Activated T-helper 1 cell treated with anti-CD3 and anti-CD28 coated beads, Interleukin-2, amount 50 U/mL, for 16 hours (primary cell): ENCODE data around the gene SS18L1.
"Not testable (repeated sequence)": the region's sequence is repeated elsewhere in the genome, so short reads cannot be mapped to it uniquely, and the experiment has no call there.

Source experiments
- DNase-seq, 2 donors: peaks; one replicate each; pipeline ENCODE4 v3.0.0-alpha.2; 2020; ENCODE audit warnings: low read depth in 1 of 2, low spot score in 1 of 2

SS18L1 gene

GRCh38 chr20:62143081-62143956, at the start of gene SS18L1, which contains the start of gene PSMA7:
SS18L1 (plus strand) TSS chr20:62143769; CDS start chr20:62143821, 52 bp downstream.
PSMA7 (minus strand) TSS chr20:62143394; CDS start chr20:62143303, 91 bp downstream.
- DNase-seq = peak; percentile 67 to 82

- DNase-seq = no peak
These were observed 46.9 kb upstream of the SS18L1 start for GRCh38 chr20:62096421-62097380.

GRCh38 chr20:62097881-62098407, 45.6 kb upstream of the SS18L1 start:
- DNase-seq = no peak

- DNase-seq = no peak
These were observed 42.5 kb upstream of the SS18L1 start for GRCh38 chr20:62101078-62101477.

- DNase-seq = no peak
These were observed 39.9 kb upstream of the SS18L1 start for GRCh38 chr20:62103508-62104233.

GRCh38 chr20:62104234-62104789, 39.3 kb upstream of the SS18L1 start:
- no peak for DNase-seq

GRCh38 chr20:62104791-62105345, 38.7 kb upstream of the SS18L1 start:
- DNase-seq = no peak

- DNase-seq = no peak
These were observed 38.0 kb upstream of the SS18L1 start for GRCh38 chr20:62105592-62105991.

- DNase-seq = no peak
These were observed 32.4 kb upstream of the SS18L1 start for GRCh38 chr20:62111148-62111547.

- no peak for DNase-seq
These were observed 31.2 kb upstream of the SS18L1 start for GRCh38 chr20:62112368-62112767.

GRCh38 chr20:62114894-62115293, 28.7 kb upstream of the SS18L1 start:
- no peak for DNase-seq

- not testable (repeated sequence) for DNase-seq
These were observed 27.7 kb upstream of the SS18L1 start for GRCh38 chr20:62115800-62116407.

GRCh38 chr20:62116558-62117361, 26.8 kb upstream of the SS18L1 start:
- no peak for DNase-seq

GRCh38 chr20:62117362-62117646, 26.3 kb upstream of the SS18L1 start:
- no peak for DNase-seq

- peak; percentile 56 to 58 for DNase-seq
These were observed 25.9 kb upstream of the SS18L1 start for GRCh38 chr20:62117658-62118057.

- no peak for DNase-seq
These were observed 25.2 kb upstream of the SS18L1 start for GRCh38 chr20:62118113-62119043.

GRCh38 chr20:62119115-62119514, 24.5 kb upstream of the SS18L1 start:
- DNase-seq = no peak
